ENCODE results near the gene HOXD13.

Gene HOXD13

DNA sequence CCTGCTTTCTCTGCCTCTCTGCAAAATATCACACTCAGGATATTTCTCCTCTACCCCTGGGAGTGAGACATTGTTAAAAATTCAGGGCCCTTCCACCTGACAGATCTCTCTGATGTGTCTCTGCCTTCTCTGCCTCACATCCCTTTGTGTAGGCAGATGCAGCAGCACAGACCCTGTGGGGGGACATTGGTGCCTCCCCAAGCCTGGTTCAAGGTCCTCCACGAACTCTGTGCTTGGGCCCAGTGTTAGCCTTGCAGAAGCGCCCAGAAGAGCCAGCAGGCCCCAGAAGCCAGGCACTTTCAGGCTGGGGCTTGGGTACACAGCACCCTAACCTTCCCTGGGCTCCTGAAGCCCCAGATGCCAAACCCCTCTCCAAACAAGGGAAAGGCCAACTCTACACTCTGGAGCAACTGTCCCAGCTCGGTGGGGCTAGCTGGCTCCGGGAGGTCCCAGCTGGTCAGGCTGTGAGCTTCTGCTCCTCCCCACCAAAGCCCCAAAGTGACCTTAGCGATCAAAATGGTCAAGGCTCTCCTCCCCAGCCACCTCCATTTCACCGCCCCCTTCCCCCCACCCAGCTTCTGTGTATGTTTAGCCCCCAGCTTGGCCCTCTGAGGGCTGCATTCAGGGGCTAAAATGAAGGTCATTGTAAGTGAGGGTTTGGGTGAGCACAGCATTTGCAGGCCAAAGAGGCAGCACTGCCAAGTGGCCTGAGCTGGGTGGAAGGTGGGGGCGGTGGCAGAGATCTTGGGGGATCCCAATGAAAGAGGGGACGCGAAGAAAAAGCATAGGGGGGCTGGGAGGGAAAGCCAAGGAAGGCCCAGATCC, 32.6 kb downstream of the HOXD13 start:
- H3K4me1 Mint-ChIP-seq (ENCODE audit: low read depth): peaks cover 20% of the 10 kb centered on the region
- peaks cover 48% of the 10 kb centered on the region for H3K27me3 Mint-ChIP-seq
- no peaks in the 10 kb centered on the region for H3K36me3 Mint-ChIP-seq
- no peak overlapping the region for H3K27ac Mint-ChIP-seq
- peak overlapping the region; percentile 38 for H3K4me3 Mint-ChIP-seq
- H3K9me3 Mint-ChIP-seq (ENCODE audit: low read depth): no peaks in the 10 kb centered on the region

DNA sequence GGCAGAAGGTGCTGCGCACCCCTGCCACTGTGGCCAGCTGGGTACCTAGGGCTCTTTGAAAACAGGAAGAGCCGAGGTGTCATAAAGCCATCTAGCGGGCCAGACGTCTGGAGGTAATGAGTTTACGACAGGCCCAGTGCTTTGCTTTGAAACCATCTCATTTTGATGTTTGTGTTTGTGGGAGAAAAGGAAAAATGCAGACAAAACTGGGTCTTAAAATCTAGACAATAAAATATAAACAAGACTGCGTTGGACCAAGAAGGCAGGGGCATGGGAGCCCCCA, 33.2 kb downstream of the HOXD13 start:
- no peak overlapping the region for H3K4me3 Mint-ChIP-seq
- no peak overlapping the region for H3K27ac Mint-ChIP-seq
- no peaks in the 10 kb centered on the region for H3K9me3 Mint-ChIP-seq (ENCODE audit: low read depth)
- H3K27me3 Mint-ChIP-seq: peaks cover 42% of the 10 kb centered on the region
- peaks cover 20% of the 10 kb centered on the region for H3K4me1 Mint-ChIP-seq (ENCODE audit: low read depth)
- no peaks in the 10 kb centered on the region for H3K36me3 Mint-ChIP-seq

DNA sequence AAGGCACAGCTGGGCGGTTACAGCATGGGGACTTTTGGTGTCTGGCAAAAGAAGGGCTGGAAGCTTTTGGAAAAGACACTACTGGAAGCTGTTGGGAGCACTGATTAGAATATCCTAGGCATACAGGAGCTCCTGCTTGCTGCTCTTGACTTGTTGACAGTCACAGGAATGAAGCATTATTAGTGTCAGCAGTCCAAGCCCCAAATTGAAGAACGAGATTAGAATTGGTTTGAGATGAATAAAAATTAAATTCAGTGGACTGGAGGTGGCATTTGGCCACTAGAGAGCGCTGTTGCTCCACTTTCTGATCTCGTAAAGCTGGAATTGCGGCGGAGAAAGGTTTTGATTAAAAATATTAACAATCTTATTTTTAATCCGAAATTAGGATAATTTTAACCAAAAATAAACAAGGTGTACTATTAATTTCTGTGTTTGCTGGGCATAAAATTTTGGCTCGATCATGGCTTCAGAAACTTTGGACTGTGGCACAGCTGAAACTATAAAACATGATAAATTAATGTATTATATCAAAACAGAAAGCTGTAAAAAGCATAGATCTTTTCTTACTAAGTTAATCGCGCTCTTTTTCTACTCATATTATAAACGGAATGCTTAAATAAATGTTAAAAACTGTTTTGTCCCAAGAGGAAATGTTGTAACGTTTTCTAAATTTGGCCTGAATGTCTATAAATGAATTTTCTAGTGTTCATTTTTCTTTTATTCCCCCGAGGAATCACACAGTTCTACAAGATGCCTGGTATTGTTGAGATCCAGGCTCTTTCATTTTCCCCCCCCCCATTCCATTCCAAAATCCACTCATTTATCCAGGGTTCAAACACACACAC, 34.6 kb downstream of the HOXD13 start:
- H3K9me3 Mint-ChIP-seq (ENCODE audit: low read depth): no peaks in the 10 kb centered on the region
- H3K27me3 Mint-ChIP-seq: peaks cover 49% of the 10 kb centered on the region
- no peak overlapping the region for H3K27ac Mint-ChIP-seq
- no peak overlapping the region for H3K4me3 Mint-ChIP-seq
- no peaks in the 10 kb centered on the region for H3K36me3 Mint-ChIP-seq
- peaks cover 28% of the 10 kb centered on the region for H3K4me1 Mint-ChIP-seq (ENCODE audit: low read depth)

DNA sequence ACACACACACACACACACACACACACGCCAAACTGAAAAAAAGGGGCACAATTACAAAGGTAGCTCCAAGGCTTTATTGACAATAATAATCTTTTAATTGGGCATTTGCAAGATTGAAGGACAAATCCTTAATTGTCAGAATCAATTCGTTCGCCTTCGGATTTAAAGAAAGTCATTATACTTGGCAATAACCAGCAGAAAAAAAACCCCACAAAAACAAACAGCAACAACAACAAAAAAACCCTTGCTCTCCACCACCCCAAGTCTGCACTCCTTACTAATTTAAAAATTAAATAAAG, 35.2 kb downstream of the HOXD13 start:
- no peak overlapping the region for H3K27ac Mint-ChIP-seq
- peaks cover 53% of the 10 kb centered on the region for H3K27me3 Mint-ChIP-seq
- H3K9me3 Mint-ChIP-seq (ENCODE audit: low read depth): no peaks in the 10 kb centered on the region
- peaks cover 31% of the 10 kb centered on the region for H3K4me1 Mint-ChIP-seq (ENCODE audit: low read depth)
- H3K4me3 Mint-ChIP-seq: peak overlapping the region; percentile 49
- H3K36me3 Mint-ChIP-seq: no peaks in the 10 kb centered on the region

GRCh38 chr2:176128172-176128981, 35.9 kb downstream of the HOXD13 start:
- H3K27me3 Mint-ChIP-seq: peaks cover 58% of the 10 kb centered on the region
- no peaks in the 10 kb centered on the region for H3K36me3 Mint-ChIP-seq
- H3K4me1 Mint-ChIP-seq (ENCODE audit: low read depth): peaks cover 34% of the 10 kb centered on the region
- H3K9me3 Mint-ChIP-seq (ENCODE audit: low read depth): no peaks in the 10 kb centered on the region
- peak overlapping the region; percentile 71 for H3K4me3 Mint-ChIP-seq
- H3K27ac Mint-ChIP-seq: peak overlapping the region; percentile 22

DNA sequence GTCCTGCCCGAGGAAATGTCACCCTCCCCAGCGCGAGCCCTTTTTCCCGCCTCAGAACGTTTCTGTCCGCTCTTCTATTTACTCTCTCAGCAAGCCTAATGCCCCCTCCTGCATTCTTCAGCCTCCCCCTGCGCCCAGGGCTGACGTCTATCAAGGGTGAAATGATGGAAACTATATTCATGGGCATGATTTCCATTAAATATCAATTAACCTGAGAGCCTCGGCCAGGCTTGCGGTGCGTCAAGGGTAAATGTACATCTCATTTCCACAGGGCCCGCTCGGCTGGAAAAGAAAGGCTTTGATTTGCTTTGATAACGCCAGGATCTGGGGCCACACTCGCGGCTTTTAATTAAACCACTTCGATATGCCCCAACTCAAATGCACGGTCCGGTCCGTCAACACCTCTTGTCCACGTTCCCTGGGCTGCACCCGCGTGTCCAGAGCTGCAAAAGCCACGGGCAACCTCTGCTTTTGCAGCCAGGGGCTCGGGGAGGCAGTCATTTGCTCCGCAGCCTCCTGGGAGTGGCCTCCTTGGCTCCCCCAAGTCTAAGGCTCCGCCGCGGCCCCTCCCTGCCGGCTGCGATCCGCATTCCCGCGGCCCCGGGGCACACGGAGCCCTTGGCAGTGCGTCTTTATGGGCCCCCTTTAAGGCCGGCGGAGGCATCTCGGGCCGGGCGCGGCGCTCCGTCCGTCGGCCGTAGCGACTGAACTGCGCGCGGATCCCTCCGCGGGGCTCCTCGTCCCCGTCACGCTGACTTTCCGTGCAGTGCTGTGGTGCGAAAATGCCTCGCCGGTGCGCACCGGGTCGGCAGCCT, 36.7 kb downstream of the HOXD13 start, which contains the start of gene HOXD8:
TSS of gene HOXD8 (plus strand) at position 724 of the 815 bp plus-strand sequence. CDS start 662 bp downstream, outside the sequence.
- H3K4me3 Mint-ChIP-seq: peak within 1 kb of the TSS; percentile 71
- H3K27ac Mint-ChIP-seq: peak within 1 kb of the TSS; percentile 22
- peaks cover 28% of the 10 kb centered on the region for H3K4me1 Mint-ChIP-seq (ENCODE audit: low read depth)
- no peaks in the 10 kb centered on the region for H3K9me3 Mint-ChIP-seq (ENCODE audit: low read depth)
- H3K36me3 Mint-ChIP-seq: no peaks in the 10 kb centered on the region
- peaks cover 59% of the 10 kb centered on the region for H3K27me3 Mint-ChIP-seq

DNA sequence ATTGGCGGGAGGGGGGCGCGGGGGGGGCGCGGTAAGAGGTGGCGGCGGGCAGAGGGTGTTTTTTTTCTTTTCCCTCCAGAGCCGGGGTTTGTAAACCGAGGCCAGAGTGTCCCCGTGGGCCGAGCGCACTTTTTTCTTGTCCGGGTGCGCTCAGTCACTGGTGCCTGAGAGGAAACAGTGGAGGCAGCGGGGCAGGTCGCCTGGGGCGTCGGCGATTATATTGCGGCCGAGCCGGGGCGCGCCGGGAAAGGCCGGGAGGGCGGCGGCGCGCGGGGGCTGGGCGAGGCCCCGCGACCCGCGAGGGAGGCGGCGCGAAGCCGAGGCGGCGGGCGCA, 37.3 kb downstream of the HOXD13 start:
- H3K36me3 Mint-ChIP-seq: no peaks in the 10 kb centered on the region
- peaks cover 61% of the 10 kb centered on the region for H3K27me3 Mint-ChIP-seq
- peaks cover 27% of the 10 kb centered on the region for H3K4me1 Mint-ChIP-seq (ENCODE audit: low read depth)
- H3K27ac Mint-ChIP-seq: no peak overlapping the region
- H3K4me3 Mint-ChIP-seq: no peak overlapping the region
- no peaks in the 10 kb centered on the region for H3K9me3 Mint-ChIP-seq (ENCODE audit: low read depth)

DNA sequence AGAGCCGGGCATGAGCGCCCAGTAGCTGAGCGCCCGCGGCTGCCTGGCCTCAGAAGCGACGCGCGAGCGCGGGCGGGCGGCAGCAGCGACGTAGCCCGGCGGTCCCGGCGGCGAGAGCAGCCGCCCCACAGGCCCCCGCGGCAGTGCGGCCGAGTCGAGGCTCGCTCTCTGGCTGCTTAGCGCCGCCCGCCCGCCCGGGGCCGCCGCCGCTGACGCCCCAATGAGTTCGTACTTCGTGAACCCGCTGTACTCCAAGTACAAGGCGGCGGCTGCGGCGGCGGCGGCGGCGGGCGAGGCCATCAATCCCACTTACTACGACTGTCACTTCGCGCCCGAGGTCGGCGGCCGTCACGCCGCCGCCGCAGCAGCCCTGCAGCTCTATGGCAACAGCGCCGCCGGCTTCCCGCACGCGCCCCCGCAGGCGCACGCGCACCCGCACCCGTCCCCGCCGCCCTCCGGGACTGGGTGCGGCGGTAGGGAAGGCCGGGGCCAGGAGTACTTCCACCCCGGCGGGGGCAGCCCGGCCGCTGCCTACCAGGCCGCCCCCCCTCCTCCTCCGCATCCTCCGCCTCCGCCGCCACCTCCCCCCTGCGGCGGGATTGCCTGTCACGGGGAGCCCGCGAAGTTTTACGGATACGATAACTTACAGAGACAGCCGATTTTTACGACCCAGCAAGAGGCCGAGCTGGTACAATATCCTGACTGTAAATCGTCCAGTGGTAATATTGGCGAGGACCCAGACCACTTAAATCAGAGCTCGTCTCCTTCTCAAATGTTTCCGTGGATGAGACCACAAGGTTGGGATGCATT, 37.8 kb downstream of the HOXD13 start:
- H3K27ac Mint-ChIP-seq: no peak overlapping the region
- peak overlapping the region; percentile 76 for H3K4me3 Mint-ChIP-seq
- peaks cover 65% of the 10 kb centered on the region for H3K27me3 Mint-ChIP-seq
- H3K4me1 Mint-ChIP-seq (ENCODE audit: low read depth): peaks cover 28% of the 10 kb centered on the region
- H3K9me3 Mint-ChIP-seq (ENCODE audit: low read depth): no peaks in the 10 kb centered on the region
- H3K36me3 Mint-ChIP-seq: no peaks in the 10 kb centered on the region

DNA sequence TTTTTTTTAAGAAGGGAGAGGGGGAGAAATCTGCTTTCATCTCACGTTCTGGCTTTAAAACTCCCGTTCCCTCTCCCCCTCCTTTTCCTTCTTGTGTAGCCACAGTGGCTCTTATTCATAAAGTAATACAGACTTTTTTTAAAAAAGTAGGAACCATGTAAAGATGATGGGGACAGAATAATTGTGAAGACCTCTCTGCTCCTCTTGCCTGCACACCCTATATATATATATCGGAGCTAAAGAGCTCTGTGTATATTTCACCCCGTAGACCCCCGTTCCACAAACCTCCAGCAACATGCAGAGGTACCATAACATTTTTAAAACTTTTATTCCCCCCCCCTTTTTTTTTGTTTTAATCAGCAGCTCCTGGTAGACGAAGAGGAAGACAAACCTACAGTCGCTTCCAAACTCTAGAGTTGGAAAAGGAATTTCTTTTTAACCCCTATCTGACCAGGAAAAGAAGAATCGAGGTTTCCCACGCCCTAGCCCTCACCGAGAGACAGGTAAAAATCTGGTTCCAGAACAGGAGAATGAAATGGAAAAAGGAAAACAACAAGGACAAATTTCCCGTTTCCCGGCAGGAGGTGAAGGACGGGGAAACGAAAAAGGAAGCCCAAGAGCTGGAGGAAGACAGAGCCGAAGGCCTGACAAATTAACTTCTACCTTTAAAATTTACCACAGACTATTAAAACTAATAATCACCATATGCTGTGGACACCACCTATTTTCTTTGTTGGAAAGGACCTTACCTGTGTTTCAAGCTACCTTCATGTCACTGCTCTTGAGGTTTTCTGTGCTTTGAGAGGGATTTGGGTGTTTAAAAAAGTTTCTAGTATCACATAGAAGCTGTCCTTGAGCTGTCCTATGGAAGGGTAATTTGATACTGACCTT, 38.7 kb downstream of the HOXD13 start:
- Mint-ChIP-seq H3K4me1 (ENCODE audit: low read depth) (peaks cover 37% of the 10 kb centered on the region), H3K27ac (peak overlapping the region; percentile 58), H3K27me3 (peaks cover 63% of the 10 kb centered on the region), H3K9me3 (ENCODE audit: low read depth) (no peaks in the 10 kb centered on the region), H3K36me3 (peaks cover 2% of the 10 kb centered on the region), H3K4me3 (peak overlapping the region; percentile 76)

DNA sequence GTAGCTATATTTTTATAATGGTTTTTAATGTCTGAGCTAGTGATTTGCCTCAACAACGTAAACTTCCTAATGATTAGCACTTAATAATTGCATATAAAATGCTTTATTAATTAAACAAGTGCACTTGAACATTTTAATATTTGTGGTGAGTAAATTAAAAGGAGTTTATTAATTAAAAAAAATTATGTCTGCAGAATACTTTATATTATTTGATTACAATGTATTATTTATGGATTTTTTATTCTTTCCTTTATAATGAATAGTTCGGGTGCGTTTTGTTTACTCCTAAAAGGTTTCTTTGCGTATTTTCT, 39.3 kb downstream of the HOXD13 start:
- H3K9me3 Mint-ChIP-seq (ENCODE audit: low read depth): no peaks in the 10 kb centered on the region
- peaks cover 2% of the 10 kb centered on the region for H3K36me3 Mint-ChIP-seq
- peaks cover 62% of the 10 kb centered on the region for H3K27me3 Mint-ChIP-seq
- H3K4me1 Mint-ChIP-seq (ENCODE audit: low read depth): peaks cover 38% of the 10 kb centered on the region
- peak overlapping the region; percentile 82 for H3K4me3 Mint-ChIP-seq
- H3K27ac Mint-ChIP-seq: no peak overlapping the region

GRCh38 chr2:176132205-176133171, 40.0 kb downstream of the HOXD13 start:
- peak overlapping the region; percentile 82 for H3K4me3 Mint-ChIP-seq
- no peaks in the 10 kb centered on the region for H3K9me3 Mint-ChIP-seq (ENCODE audit: low read depth)
- H3K4me1 Mint-ChIP-seq (ENCODE audit: low read depth): peaks cover 41% of the 10 kb centered on the region
- H3K36me3 Mint-ChIP-seq: peaks cover 2% of the 10 kb centered on the region
- H3K27me3 Mint-ChIP-seq: peaks cover 61% of the 10 kb centered on the region
- H3K27ac Mint-ChIP-seq: no peak overlapping the region

DNA sequence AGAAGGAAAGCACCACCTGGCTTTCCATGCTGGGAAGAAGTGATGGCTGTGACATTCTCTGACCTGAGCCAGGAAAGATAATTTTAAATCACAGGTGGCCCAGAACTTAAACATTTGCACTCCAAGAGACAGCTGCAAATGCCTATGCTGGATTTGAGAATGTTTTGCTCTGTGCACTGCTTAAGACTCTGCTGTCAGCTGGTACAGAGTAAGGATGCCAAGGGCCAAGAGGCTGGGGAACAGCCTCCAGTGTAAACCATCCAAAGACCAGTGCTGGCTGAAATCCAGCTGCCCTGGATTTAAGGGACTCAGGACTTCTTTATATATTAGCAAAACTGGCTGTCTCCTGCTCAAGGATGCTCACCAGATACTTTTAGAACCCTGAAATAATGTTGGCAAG, 40.9 kb downstream of the HOXD13 start:
- Mint-ChIP-seq H3K27ac (no peak overlapping the region), H3K9me3 (ENCODE audit: low read depth) (no peaks in the 10 kb centered on the region), H3K4me1 (ENCODE audit: low read depth) (peaks cover 39% of the 10 kb centered on the region)

More for the DNA sequence above, 40.9 kb downstream of the HOXD13 start:
- peaks cover 65% of the 10 kb centered on the region for H3K27me3 Mint-ChIP-seq
- peaks cover 3% of the 10 kb centered on the region for H3K36me3 Mint-ChIP-seq
- H3K4me3 Mint-ChIP-seq: no peak overlapping the region
